Neural cell (in vitro differentiated cells): ENCODE results near the gene SLC25A4. TPM values are rescaled to one million over a fixed set of nuclear protein-coding genes. Genes with fewer than 3 reads are reported as not detected.

Source experiments
- H2AFZ ChIP-seq: fragments of 200-600, 300-800 bp; sonication (generic), shearing (Covaris generic); 2 replicates; pipeline ENCODE4 v1.6.0; 2014; ENCODE audit warnings: low read depth, mild to moderate bottlenecking, antibody characterized with exemption, low read length, moderate library complexity
- H3F3A ChIP-seq: fragments of 200-600 bp; shearing (Covaris generic); 2 replicates; pipeline ENCODE4 v1.6.1; 2016; ENCODE audit warnings: mild to moderate bottlenecking, moderate library complexity, mixed read lengths, antibody characterized with exemption, low read length; ENCODE audit not compliant: insufficient read depth, poor library complexity, severe bottlenecking
- H3K27ac ChIP-seq: fragments of 200-600, 300-800 bp; sonication (generic), shearing (Covaris generic); 2 replicates; pipeline ENCODE4 v1.5.1; 2014; ENCODE audit warnings: mild to moderate bottlenecking, low read length, moderate library complexity
- H3K27me3 ChIP-seq: fragments of 300-800, 200-600 bp; sonication (generic), shearing (Covaris generic); 2 replicates; pipeline ENCODE4 v1.6.0; 2014; ENCODE audit warnings: mild to moderate bottlenecking, low read depth, low read length, moderate library complexity; ENCODE audit not compliant: insufficient read depth
- H3K36me3 ChIP-seq: fragments of 300-800, 200-600 bp; sonication (generic), shearing (Covaris generic); 2 replicates; pipeline ENCODE4 v1.5.1; 2014; ENCODE audit warnings: mild to moderate bottlenecking, antibody characterized with exemption, low read length, moderate library complexity; ENCODE audit not compliant: insufficient read depth
- H3K4me2 ChIP-seq: fragments of 300-800, 200-600 bp; sonication (generic), shearing (Covaris generic); 2 replicates; pipeline ENCODE4 v1.6.0; 2014; ENCODE audit warnings: mild to moderate bottlenecking, low read length
- H3K4me3 ChIP-seq: fragments of 300-800, 200-600 bp; sonication (generic), shearing (Covaris generic); 2 replicates; pipeline ENCODE4 v1.5.1; 2014; ENCODE audit warnings: mild to moderate bottlenecking, low read length, moderate library complexity
- H3K79me2 ChIP-seq: fragments of 200-600 bp; shearing (Covaris generic); replicated peaks from 2 replicates; pipeline ENCODE4 v1.6.0; 2014; ENCODE audit warnings: mild to moderate bottlenecking, low read length, moderate library complexity; ENCODE audit not compliant: insufficient read depth
- H3K9ac ChIP-seq: fragments of 300-800, 200-600 bp; sonication (generic), shearing (Covaris generic); 2 replicates; pipeline ENCODE4 v1.6.1; 2016; ENCODE audit warnings: mild to moderate bottlenecking, low read length, mixed read lengths
- H3K9me2 ChIP-seq: fragments of 200-600 bp; shearing (Covaris generic); 2 replicates; pipeline ENCODE4 v1.6.1; 2016; ENCODE audit warnings: mild to moderate bottlenecking, low read length, mixed read lengths; ENCODE audit not compliant: insufficient read depth
- H3K9me3 ChIP-seq: fragments of 200-600, 300-800 bp; sonication (generic), shearing (Covaris generic); 2 replicates; pipeline ENCODE4 v1.6.1; 2016; ENCODE audit warnings: mild to moderate bottlenecking, mixed run types, low read length, moderate library complexity, mixed read lengths
- H4K20me1 ChIP-seq: fragments of 200-600 bp; shearing (Covaris generic); 2 replicates; pipeline ENCODE4 v1.6.1; 2016; ENCODE audit warnings: mild to moderate bottlenecking, mixed run types; ENCODE audit not compliant: insufficient read depth
- EP300 ChIP-seq: fragments of 450-650 bp; conservative IDR thresholded peaks from 2 replicates; pipeline ENCODE4 v1.6.1; 2014; ENCODE audit warnings: antibody characterized with exemption, mild to moderate bottlenecking, moderate library complexity; ENCODE audit not compliant: poor library complexity, severe bottlenecking
- EZH2 ChIP-seq: fragments of 200-600, 300-800 bp; shearing (Covaris generic), sonication (generic); IDR thresholded peaks from 2 replicates; pipeline ENCODE4 v1.6.1; 2014; ENCODE audit warnings: antibody characterized with exemption, low read length, borderline replicate concordance, mild to moderate bottlenecking; ENCODE audit not compliant: insufficient read depth, poor library complexity, severe bottlenecking
- MXI1 ChIP-seq: fragments of 450-650 bp; conservative IDR thresholded peaks from 2 replicates; pipeline ENCODE4 v1.6.1; 2014; ENCODE audit warnings: antibody characterized with exemption, mild to moderate bottlenecking; ENCODE audit not compliant: poor library complexity, severe bottlenecking
- POLR2AphosphoS5 ChIP-seq: IDR thresholded peaks from 2 replicates; pipeline ENCODE4 v1.6.1; 2012
- RAD21 ChIP-seq: fragments of 450-650 bp; conservative IDR thresholded peaks from 2 replicates; pipeline ENCODE4 v1.6.1; 2014; ENCODE audit warnings: antibody characterized with exemption, mild to moderate bottlenecking, moderate library complexity
- SMC3 ChIP-seq: fragments of 450-650 bp; conservative IDR thresholded peaks from 2 replicates; pipeline ENCODE4 v1.6.1; 2014; ENCODE audit warnings: antibody characterized with exemption, mild to moderate bottlenecking, moderate library complexity; ENCODE audit not compliant: poor library complexity
- TAF1 ChIP-seq: IDR thresholded peaks from 2 replicates; pipeline ENCODE4 v1.6.1; 2012; ENCODE audit warnings: low read depth
- polyA plus RNA-seq: library from polyadenylated mRNA; depleted of rRNA; stranded (reverse); fragments of >200 nt; gene quantifications from 2 replicates; pipeline ENCODE4 v1.2.3, GENCODE V29; 2014
- TF ChIP-seq, protein P1 (sequence below): fragments of 450-650 bp; IDR thresholded peaks from 2 replicates; pipeline ENCODE4 v1.5.1; 2014; ENCODE audit warnings: antibody characterized with exemption, mild to moderate bottlenecking, moderate library complexity; ENCODE audit not compliant: poor library complexity, severe bottlenecking
- TF ChIP-seq, protein P2 (sequence below): IDR thresholded peaks from 2 replicates; pipeline ENCODE4 v1.6.1; 2012; ENCODE audit warnings: borderline replicate concordance

The SLC25A4 gene
- polyA plus RNA-seq, 1 donor from 2014 or later: 140 TPM

DNA sequence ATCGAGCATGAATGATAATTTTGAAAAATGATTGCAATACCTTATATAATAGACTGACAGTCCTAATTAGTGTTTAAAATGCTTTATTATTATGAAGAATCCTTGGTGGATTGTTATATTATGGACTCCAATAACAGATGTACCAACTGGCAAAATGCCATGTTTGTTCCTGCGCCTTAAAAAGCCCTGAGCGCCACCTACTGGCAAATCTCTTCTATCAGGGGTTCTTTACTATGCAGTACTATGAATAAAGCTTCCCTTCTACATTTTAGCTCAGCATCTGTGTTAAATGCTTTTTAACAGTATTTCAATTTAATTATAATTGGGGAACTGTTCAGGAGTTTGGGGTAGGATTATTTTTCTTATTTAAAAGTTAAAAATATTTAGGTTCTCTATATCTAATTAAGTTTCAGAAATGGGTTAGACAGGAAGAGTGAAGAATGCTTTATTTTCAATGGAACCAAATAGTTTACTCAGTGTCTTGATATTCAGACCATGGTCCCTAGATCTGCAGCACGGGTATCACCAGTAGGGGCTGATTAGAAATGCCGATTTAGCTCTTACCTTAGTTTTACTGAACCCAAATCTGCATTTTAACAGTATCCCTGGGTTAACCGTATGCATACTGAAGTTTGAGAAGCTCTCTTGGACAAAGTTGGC, 40.7 kb downstream of the SLC25A4 start:
- H3K27ac ChIP-seq: no peak overlapping the region
- no peaks in the 10 kb centered on the region for H3K9me2 ChIP-seq
- no peak overlapping the region for H3K4me3 ChIP-seq
- H3K79me2 ChIP-seq: no peaks in the 10 kb centered on the region
- H3K4me2 ChIP-seq: no peak overlapping the region
- no peaks in the 10 kb centered on the region for H3K9me3 ChIP-seq
- H3K27me3 ChIP-seq: no peaks in the 10 kb centered on the region
- H3F3A ChIP-seq: no peaks in the 10 kb centered on the region
- no peaks in the 10 kb centered on the region for H3K36me3 ChIP-seq
- no peak overlapping the region for H2AFZ ChIP-seq
- no peak for TF ChIP-seq POLR2AphosphoS5
- TF ChIP-seq MXI1: no peak
- TF ChIP-seq RAD21: peak; percentile 49
- TF ChIP-seq SMC3: peak; percentile 42
- TF ChIP-seq, protein P1, sequence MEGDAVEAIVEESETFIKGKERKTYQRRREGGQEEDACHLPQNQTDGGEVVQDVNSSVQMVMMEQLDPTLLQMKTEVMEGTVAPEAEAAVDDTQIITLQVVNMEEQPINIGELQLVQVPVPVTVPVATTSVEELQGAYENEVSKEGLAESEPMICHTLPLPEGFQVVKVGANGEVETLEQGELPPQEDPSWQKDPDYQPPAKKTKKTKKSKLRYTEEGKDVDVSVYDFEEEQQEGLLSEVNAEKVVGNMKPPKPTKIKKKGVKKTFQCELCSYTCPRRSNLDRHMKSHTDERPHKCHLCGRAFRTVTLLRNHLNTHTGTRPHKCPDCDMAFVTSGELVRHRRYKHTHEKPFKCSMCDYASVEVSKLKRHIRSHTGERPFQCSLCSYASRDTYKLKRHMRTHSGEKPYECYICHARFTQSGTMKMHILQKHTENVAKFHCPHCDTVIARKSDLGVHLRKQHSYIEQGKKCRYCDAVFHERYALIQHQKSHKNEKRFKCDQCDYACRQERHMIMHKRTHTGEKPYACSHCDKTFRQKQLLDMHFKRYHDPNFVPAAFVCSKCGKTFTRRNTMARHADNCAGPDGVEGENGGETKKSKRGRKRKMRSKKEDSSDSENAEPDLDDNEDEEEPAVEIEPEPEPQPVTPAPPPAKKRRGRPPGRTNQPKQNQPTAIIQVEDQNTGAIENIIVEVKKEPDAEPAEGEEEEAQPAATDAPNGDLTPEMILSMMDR: peak; percentile 60
- no peak for TF ChIP-seq TAF1
- TF ChIP-seq EZH2: no peak
- no peaks in the 10 kb centered on the region for H4K20me1 ChIP-seq
- H3K9ac ChIP-seq: no peak overlapping the region

- Histone ChIP-seq H3K4me3 (no peak overlapping the region), H3K9me2 (no peaks in the 10 kb centered on the region), H3F3A (no peaks in the 10 kb centered on the region), H3K9ac (no peak overlapping the region), H3K4me2 (no peak overlapping the region), H2AFZ (no peak overlapping the region), H4K20me1 (no peaks in the 10 kb centered on the region), H3K79me2 (no peaks in the 10 kb centered on the region), H3K9me3 (no peaks in the 10 kb centered on the region), H3K36me3 (no peaks in the 10 kb centered on the region), H3K27me3 (no peaks in the 10 kb centered on the region), H3K27ac (no peak overlapping the region)
- TF ChIP-seq, protein P1: no peak
- no peak for TF ChIP-seq TAF1
- no peak for TF ChIP-seq EZH2
- TF ChIP-seq RAD21: no peak
- no peak for TF ChIP-seq MXI1
- TF ChIP-seq EP300: no peak
- no peak for TF ChIP-seq SMC3
- TF ChIP-seq, protein P2, sequence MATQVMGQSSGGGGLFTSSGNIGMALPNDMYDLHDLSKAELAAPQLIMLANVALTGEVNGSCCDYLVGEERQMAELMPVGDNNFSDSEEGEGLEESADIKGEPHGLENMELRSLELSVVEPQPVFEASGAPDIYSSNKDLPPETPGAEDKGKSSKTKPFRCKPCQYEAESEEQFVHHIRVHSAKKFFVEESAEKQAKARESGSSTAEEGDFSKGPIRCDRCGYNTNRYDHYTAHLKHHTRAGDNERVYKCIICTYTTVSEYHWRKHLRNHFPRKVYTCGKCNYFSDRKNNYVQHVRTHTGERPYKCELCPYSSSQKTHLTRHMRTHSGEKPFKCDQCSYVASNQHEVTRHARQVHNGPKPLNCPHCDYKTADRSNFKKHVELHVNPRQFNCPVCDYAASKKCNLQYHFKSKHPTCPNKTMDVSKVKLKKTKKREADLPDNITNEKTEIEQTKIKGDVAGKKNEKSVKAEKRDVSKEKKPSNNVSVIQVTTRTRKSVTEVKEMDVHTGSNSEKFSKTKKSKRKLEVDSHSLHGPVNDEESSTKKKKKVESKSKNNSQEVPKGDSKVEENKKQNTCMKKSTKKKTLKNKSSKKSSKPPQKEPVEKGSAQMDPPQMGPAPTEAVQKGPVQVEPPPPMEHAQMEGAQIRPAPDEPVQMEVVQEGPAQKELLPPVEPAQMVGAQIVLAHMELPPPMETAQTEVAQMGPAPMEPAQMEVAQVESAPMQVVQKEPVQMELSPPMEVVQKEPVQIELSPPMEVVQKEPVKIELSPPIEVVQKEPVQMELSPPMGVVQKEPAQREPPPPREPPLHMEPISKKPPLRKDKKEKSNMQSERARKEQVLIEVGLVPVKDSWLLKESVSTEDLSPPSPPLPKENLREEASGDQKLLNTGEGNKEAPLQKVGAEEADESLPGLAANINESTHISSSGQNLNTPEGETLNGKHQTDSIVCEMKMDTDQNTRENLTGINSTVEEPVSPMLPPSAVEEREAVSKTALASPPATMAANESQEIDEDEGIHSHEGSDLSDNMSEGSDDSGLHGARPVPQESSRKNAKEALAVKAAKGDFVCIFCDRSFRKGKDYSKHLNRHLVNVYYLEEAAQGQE: no peak
- TF ChIP-seq POLR2AphosphoS5: no peak
Measured at GRCh38 chr4:185186769-185187168, 43.7 kb downstream of the SLC25A4 start.
